ENCODE results near the gene NHLH2.

Gene NHLH2

DNA sequence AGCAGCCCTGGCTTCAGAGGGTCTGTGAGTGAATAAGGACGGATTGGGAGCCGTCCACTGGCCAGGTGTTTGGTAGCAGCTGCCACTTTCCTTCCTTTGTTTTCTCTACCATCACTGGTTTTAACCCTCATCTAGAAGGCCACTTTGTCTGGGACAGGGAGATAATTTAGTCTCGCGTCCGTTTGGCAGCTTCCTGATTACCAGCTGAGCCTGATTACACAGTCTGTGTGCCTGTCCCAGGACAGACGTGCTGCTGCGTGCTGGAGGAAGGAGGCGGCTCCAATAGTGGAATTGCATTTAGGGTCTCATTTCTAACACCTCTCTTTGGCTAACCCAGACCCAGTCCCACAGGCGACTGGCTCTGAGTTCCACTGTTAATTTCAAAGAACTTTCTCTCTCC lies 47.8 kb downstream of the NHLH2 start:
- Histone ChIP-seq H3K9me3 (ENCODE audit: control insufficient read depth, insufficient read depth, low read length) (no peaks in the 10 kb centered on the region), H4K20me1 (ENCODE audit: control insufficient read depth, insufficient read depth, low read depth, low read length) (no peaks in the 10 kb centered on the region), H3F3A (ENCODE audit: control insufficient read depth, insufficient read depth) (no peaks in the 10 kb centered on the region), H3K4me2 (ENCODE audit: low read length) (no peak overlapping the region), H3K9me2 (replicated peaks; ENCODE audit: control insufficient read depth, low read length) (no peaks in the 10 kb centered on the region), H3K36me3 (ENCODE audit: control insufficient read depth, low read length) (no peaks in the 10 kb centered on the region), H3K27ac (ENCODE audit: low read depth, low read length) (no peak overlapping the region), H3K4me3 (ENCODE audit: low read length) (no peak overlapping the region), H3K79me2 (ENCODE audit: control insufficient read depth, low read length) (no peaks in the 10 kb centered on the region), H3K4me1 (ENCODE audit: control insufficient read depth, low read length) (no peaks in the 10 kb centered on the region), H3K27me3 (ENCODE audit: control insufficient read depth, low read length) (no peaks in the 10 kb centered on the region)
- TF ChIP-seq, protein P1, sequence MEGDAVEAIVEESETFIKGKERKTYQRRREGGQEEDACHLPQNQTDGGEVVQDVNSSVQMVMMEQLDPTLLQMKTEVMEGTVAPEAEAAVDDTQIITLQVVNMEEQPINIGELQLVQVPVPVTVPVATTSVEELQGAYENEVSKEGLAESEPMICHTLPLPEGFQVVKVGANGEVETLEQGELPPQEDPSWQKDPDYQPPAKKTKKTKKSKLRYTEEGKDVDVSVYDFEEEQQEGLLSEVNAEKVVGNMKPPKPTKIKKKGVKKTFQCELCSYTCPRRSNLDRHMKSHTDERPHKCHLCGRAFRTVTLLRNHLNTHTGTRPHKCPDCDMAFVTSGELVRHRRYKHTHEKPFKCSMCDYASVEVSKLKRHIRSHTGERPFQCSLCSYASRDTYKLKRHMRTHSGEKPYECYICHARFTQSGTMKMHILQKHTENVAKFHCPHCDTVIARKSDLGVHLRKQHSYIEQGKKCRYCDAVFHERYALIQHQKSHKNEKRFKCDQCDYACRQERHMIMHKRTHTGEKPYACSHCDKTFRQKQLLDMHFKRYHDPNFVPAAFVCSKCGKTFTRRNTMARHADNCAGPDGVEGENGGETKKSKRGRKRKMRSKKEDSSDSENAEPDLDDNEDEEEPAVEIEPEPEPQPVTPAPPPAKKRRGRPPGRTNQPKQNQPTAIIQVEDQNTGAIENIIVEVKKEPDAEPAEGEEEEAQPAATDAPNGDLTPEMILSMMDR (IDR thresholded peaks at IDR 0.05; ENCODE audit: low read depth, low read length, poor library complexity, severe bottlenecking) = no peak
- TF ChIP-seq EZH2phosphoT487 (IDR thresholded peaks at IDR 0.05; ENCODE audit: borderline replicate concordance, low read length) = no peak

DNA sequence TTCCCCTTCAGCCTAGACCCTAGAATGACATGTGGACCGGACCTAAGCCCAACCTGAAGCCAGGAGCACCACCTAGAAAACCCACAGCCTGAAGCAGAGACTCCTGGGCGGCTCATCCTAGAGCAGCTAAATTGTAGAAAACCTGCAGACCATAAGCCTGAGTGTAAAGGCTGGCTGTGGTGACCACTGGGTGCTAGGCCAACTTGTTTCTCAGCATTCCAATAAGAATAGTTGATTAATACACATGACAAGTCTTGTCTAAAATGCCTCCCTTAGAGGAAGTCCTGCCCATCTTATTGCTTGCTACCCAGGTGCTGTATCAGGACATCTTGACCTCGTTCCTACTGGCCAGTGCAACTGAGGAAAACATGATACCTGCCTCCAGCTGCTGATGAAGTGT lies 49.1 kb downstream of the NHLH2 start:
- Histone ChIP-seq H3K9me2 (replicated peaks; ENCODE audit: control insufficient read depth, low read length) (no peaks in the 10 kb centered on the region), H3K4me2 (ENCODE audit: low read length) (no peak overlapping the region), H3K27me3 (ENCODE audit: control insufficient read depth, low read length) (no peaks in the 10 kb centered on the region), H3K9me3 (ENCODE audit: control insufficient read depth, insufficient read depth, low read length) (no peaks in the 10 kb centered on the region), H3K4me3 (ENCODE audit: low read length) (no peak overlapping the region), H3K27ac (ENCODE audit: low read depth, low read length) (no peak overlapping the region), H3K36me3 (ENCODE audit: control insufficient read depth, low read length) (no peaks in the 10 kb centered on the region), H3K4me1 (ENCODE audit: control insufficient read depth, low read length) (no peaks in the 10 kb centered on the region), H4K20me1 (ENCODE audit: control insufficient read depth, insufficient read depth, low read depth, low read length) (no peaks in the 10 kb centered on the region), H3F3A (ENCODE audit: control insufficient read depth, insufficient read depth) (no peaks in the 10 kb centered on the region), H3K79me2 (ENCODE audit: control insufficient read depth, low read length) (no peaks in the 10 kb centered on the region)
- TF ChIP-seq, protein P1 (IDR thresholded peaks at IDR 0.05; ENCODE audit: low read depth, low read length, poor library complexity, severe bottlenecking) = no peak
- TF ChIP-seq EZH2phosphoT487 (IDR thresholded peaks at IDR 0.05; ENCODE audit: borderline replicate concordance, low read length) = no peak

DNA sequence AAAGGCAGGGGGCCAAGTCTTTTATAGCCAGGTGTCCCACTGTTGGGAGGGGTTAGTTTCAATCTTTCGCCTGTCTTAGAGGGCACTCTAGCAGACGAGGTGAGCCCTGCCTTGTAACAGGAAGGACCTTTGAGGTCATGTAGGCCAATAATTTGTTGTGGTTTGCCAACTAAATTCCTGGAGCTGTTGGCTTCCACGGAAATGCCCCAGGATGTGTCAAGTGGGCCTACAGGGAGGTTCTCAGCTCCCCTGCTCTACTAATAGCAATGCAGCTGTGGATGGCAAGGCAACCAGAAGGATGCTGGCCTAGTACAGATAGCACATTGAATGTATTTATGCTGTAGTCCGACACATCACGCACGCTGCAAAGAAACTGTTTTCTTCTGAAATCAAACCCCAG lies 50.1 kb downstream of the NHLH2 start:
- no peaks in the 10 kb centered on the region for H3K9me2 ChIP-seq (replicated peaks; ENCODE audit: control insufficient read depth, low read length)
- no peaks in the 10 kb centered on the region for H3K9me3 ChIP-seq (ENCODE audit: control insufficient read depth, insufficient read depth, low read length)
- H3F3A ChIP-seq (ENCODE audit: control insufficient read depth, insufficient read depth) = no peaks in the 10 kb centered on the region
- H4K20me1 ChIP-seq (ENCODE audit: control insufficient read depth, insufficient read depth, low read depth, low read length) = no peaks in the 10 kb centered on the region
- no peak overlapping the region for H3K4me3 ChIP-seq (ENCODE audit: low read length)
- H3K4me1 ChIP-seq (ENCODE audit: control insufficient read depth, low read length) = no peaks in the 10 kb centered on the region
- H3K27ac ChIP-seq (ENCODE audit: low read depth, low read length) = no peak overlapping the region
- TF ChIP-seq, protein P1 (IDR thresholded peaks at IDR 0.05; ENCODE audit: low read depth, low read length, poor library complexity, severe bottlenecking) = no peak
- no peak for TF ChIP-seq EZH2phosphoT487 (IDR thresholded peaks at IDR 0.05; ENCODE audit: borderline replicate concordance, low read length)
- no peaks in the 10 kb centered on the region for H3K27me3 ChIP-seq (ENCODE audit: control insufficient read depth, low read length)
- no peak overlapping the region for H3K4me2 ChIP-seq (ENCODE audit: low read length)
- no peaks in the 10 kb centered on the region for H3K36me3 ChIP-seq (ENCODE audit: control insufficient read depth, low read length)
- no peaks in the 10 kb centered on the region for H3K79me2 ChIP-seq (ENCODE audit: control insufficient read depth, low read length)

DNA sequence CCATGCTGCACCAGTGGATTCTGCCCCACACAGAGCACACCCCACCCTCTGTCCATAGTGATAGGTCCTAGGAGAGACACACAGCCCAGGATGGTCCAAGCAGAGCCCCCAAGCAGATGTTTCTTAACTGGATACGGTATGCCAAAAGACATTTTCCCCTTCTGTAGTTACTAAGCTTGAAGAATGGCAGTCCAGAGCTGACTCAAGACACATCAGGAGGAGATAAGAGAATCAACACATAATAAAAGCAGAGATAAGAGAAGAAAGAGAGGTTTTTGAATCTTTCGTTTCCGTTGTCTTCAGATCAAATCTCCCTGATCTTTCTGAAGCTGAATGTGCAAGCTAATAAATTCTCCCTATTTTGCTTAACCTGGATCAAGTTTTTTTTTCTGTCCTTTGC lies 50.6 kb downstream of the NHLH2 start:
- H3K27me3 ChIP-seq (ENCODE audit: control insufficient read depth, low read length) = no peaks in the 10 kb centered on the region
- H3K27ac ChIP-seq (ENCODE audit: low read depth, low read length) = no peak overlapping the region
- TF ChIP-seq, protein P1 (IDR thresholded peaks at IDR 0.05; ENCODE audit: low read depth, low read length, poor library complexity, severe bottlenecking) = no peak
- no peak for TF ChIP-seq EZH2phosphoT487 (IDR thresholded peaks at IDR 0.05; ENCODE audit: borderline replicate concordance, low read length)
- H3K4me1 ChIP-seq (ENCODE audit: control insufficient read depth, low read length) = no peaks in the 10 kb centered on the region
- H3K9me2 ChIP-seq (replicated peaks; ENCODE audit: control insufficient read depth, low read length) = no peaks in the 10 kb centered on the region
- no peaks in the 10 kb centered on the region for H3K9me3 ChIP-seq (ENCODE audit: control insufficient read depth, insufficient read depth, low read length)
- no peaks in the 10 kb centered on the region for H4K20me1 ChIP-seq (ENCODE audit: control insufficient read depth, insufficient read depth, low read depth, low read length)
- H3K79me2 ChIP-seq (ENCODE audit: control insufficient read depth, low read length) = no peaks in the 10 kb centered on the region
- H3K36me3 ChIP-seq (ENCODE audit: control insufficient read depth, low read length) = no peaks in the 10 kb centered on the region
- no peaks in the 10 kb centered on the region for H3F3A ChIP-seq (ENCODE audit: control insufficient read depth, insufficient read depth)
- H3K4me3 ChIP-seq (ENCODE audit: low read length) = no peak overlapping the region
- no peak overlapping the region for H3K4me2 ChIP-seq (ENCODE audit: low read length)
